ENCODE measurements around the gene PSMA8. TPM values are rescaled to one million over a fixed set of nuclear protein-coding genes. Genes with fewer than 3 reads are reported as not detected.

Gene PSMA8
- total RNA-seq, 1 experiment from 2014 or later: not detected

DNA sequence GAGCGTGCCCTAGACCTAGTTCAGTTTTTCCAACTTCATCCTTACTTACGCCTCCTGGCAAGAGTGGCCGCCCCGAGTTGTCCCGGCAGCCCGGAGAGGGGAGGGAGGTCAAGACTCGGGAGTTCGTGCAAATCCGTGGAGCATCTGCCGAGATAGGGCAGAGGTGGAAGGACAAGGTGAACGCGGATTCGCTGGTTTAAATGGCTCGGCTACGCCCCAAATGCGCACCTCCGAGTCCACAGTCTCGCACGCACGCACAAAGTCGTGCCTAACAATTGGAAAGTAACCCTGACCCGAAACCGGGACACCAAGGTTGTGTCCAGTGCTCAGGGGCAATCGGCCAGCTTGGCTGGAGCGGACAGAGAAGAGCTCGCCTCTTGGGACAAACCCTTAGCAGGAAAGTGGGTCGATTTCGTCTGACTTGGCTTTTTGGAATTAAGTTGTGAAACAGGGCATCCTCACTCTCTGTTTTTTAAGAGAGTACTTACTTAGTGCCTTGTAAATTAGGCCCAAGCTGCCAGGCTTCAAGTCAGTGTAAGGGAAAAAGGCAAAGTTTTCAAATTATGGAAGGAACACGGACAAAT is 42.5 kb upstream of the PSMA8 start:
- H2BK12ac ChIP-seq (ENCODE audit: insufficient read length, low read depth, low read length): no peak overlapping the region

More for the DNA sequence above, 42.5 kb upstream of the PSMA8 start:
- H3T11ph ChIP-seq (ENCODE audit: low read length): no peak overlapping the region
- no peak overlapping the region for H3K4ac ChIP-seq (ENCODE audit: low read depth, low read length)
- no peaks in the 10 kb centered on the region for H3K9me3 Mint-ChIP-seq
- H4K8ac ChIP-seq (replicated peaks; ENCODE audit: insufficient read length, low read depth, low read length): no peak overlapping the region
- H3K56ac ChIP-seq (ENCODE audit: insufficient read length, low read depth, low read length): no peak overlapping the region
- H3K23me2 ChIP-seq (ENCODE audit: insufficient read length, low read depth, low read length, poor library complexity, severe bottlenecking): peaks cover 9% of the 10 kb centered on the region
- H3K79me2 ChIP-seq (ENCODE audit: insufficient read depth, low read length): peaks cover 10% of the 10 kb centered on the region; the same call in 1 of the 2 replicates
- H3K14ac ChIP-seq (ENCODE audit: insufficient read depth, low read length): no peak overlapping the region
- no peak overlapping the region for H2AK5ac ChIP-seq (ENCODE audit: insufficient read length, low read length)
- no peak for DNase-seq
- H3K18ac ChIP-seq (ENCODE audit: insufficient read length, low read depth, low read length): peak overlapping the region; percentile 60
- no peak overlapping the region for H4K91ac ChIP-seq (ENCODE audit: insufficient read length, low read depth, low read length)
- no peak overlapping the region for H2BK5ac ChIP-seq (ENCODE audit: insufficient read length, low read length)
- peaks cover 3 to 8% (median 7%) of the 10 kb centered on the region in 3 experiments; a peak in 5 of 7 replicates for H3K36me3 Mint-ChIP-seq (ENCODE audit: insufficient read depth in 1 of 3, low read depth in 3 of 3)
- no peaks in the 10 kb centered on the region; the same call in 1 of the 2 replicates for H3K4me1 ChIP-seq (ENCODE audit: insufficient read depth, low read length)
- no peak overlapping the region for H2BK120ac ChIP-seq (ENCODE audit: low read depth, low read length, poor library complexity, severe bottlenecking)
- peak overlapping the region; percentile 76 for H3K4me2 ChIP-seq (ENCODE audit: insufficient read depth, insufficient read length, low read length)
- no peaks in the 10 kb centered on the region for H3K79me1 ChIP-seq (ENCODE audit: insufficient read depth, low read depth, low read length, poor library complexity, severe bottlenecking)
- peak overlapping the region; percentile 31 for H3K27ac ChIP-seq (ENCODE audit: insufficient read length, low read depth, low read length)
- no peaks in the 10 kb centered on the region for H3K9me3 ChIP-seq (ENCODE audit: control insufficient read depth, low read depth, low read length)
- no CpG with 5 or more reads among the region's 29 CpGs for WGBS (ENCODE audit: extremely low coverage, insufficient read length, low lambda C conversion rate)
- TF ChIP-seq, protein P1, sequence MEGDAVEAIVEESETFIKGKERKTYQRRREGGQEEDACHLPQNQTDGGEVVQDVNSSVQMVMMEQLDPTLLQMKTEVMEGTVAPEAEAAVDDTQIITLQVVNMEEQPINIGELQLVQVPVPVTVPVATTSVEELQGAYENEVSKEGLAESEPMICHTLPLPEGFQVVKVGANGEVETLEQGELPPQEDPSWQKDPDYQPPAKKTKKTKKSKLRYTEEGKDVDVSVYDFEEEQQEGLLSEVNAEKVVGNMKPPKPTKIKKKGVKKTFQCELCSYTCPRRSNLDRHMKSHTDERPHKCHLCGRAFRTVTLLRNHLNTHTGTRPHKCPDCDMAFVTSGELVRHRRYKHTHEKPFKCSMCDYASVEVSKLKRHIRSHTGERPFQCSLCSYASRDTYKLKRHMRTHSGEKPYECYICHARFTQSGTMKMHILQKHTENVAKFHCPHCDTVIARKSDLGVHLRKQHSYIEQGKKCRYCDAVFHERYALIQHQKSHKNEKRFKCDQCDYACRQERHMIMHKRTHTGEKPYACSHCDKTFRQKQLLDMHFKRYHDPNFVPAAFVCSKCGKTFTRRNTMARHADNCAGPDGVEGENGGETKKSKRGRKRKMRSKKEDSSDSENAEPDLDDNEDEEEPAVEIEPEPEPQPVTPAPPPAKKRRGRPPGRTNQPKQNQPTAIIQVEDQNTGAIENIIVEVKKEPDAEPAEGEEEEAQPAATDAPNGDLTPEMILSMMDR (conservative IDR thresholded peaks at IDR 0.05): no peak
- no peak overlapping the region for H2BK15ac ChIP-seq (ENCODE audit: low read depth, low read length)
- H3K27ac Mint-ChIP-seq: peak overlapping the region; percentile 92 to 98 (median 96)
- no peak overlapping the region for H3K23ac ChIP-seq (ENCODE audit: insufficient read length, low read depth, low read length)
- peaks cover 18 to 23% of the 10 kb centered on the region in 2 experiments for H3K4me1 Mint-ChIP-seq
- no peaks in the 10 kb centered on the region for H3K27me3 Mint-ChIP-seq (ENCODE audit: low read depth)
- H4K5ac ChIP-seq (ENCODE audit: insufficient read length, low read depth, low read length): peak overlapping the region; percentile 56
- no peaks in the 10 kb centered on the region for H3K27me3 ChIP-seq (ENCODE audit: insufficient read depth, low read length)
- H3K4me3 Mint-ChIP-seq: peak overlapping the region; percentile 91 to 95
- H3K9ac ChIP-seq (ENCODE audit: extremely low read depth, insufficient read length, low read length): peak overlapping the region; percentile 63
- peak overlapping the region; percentile 48 for H2AFZ ChIP-seq (ENCODE audit: low read length)
- no peaks in the 10 kb centered on the region for H4K20me1 ChIP-seq (ENCODE audit: control insufficient read depth, insufficient read depth, insufficient read length)
- no peak overlapping the region for H2BK20ac ChIP-seq (ENCODE audit: low read depth, low read length, poor library complexity, severe bottlenecking)

All from H9 (cell line).